SKM-1 (cell line): ENCODE results near the gene LPP.
A peak's percentile ranks its signal among the peaks of the same experiment; 100 is the strongest.
"Not testable (repeated sequence)": the region's sequence is repeated elsewhere in the genome, so short reads cannot be mapped to it uniquely, and the experiment has no call there.

Source experiments
- DNase-seq: peaks from one replicate; lab custom pipeline; 2025; ENCODE audit not compliant: unreplicated experiment; lab: John Stamatoyannopoulos, UW

Gene LPP

GRCh38 chr3:188396251-188396650, 242.3 kb downstream of the LPP start:
- no peak for DNase-seq

DNA sequence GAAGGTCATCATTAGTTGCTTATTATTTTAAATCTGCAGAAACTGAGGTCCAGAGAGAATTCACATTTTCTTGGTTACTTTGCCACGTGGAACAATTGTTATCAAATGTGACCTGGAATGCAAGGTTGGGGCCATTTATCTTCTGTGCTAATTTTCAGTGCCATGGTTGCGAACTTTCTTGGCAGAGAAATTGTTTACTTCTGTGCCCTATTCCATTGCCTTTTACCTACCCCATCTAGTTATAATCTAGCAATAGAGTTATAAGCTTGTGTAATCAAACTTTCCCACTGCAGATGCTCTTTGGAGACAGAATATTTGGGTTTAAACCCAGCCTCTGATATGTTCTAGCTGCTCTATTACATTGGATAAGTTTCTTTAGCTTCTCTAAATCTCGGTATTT, 242.9 kb downstream of the LPP start:
- no peak for DNase-seq

DNA sequence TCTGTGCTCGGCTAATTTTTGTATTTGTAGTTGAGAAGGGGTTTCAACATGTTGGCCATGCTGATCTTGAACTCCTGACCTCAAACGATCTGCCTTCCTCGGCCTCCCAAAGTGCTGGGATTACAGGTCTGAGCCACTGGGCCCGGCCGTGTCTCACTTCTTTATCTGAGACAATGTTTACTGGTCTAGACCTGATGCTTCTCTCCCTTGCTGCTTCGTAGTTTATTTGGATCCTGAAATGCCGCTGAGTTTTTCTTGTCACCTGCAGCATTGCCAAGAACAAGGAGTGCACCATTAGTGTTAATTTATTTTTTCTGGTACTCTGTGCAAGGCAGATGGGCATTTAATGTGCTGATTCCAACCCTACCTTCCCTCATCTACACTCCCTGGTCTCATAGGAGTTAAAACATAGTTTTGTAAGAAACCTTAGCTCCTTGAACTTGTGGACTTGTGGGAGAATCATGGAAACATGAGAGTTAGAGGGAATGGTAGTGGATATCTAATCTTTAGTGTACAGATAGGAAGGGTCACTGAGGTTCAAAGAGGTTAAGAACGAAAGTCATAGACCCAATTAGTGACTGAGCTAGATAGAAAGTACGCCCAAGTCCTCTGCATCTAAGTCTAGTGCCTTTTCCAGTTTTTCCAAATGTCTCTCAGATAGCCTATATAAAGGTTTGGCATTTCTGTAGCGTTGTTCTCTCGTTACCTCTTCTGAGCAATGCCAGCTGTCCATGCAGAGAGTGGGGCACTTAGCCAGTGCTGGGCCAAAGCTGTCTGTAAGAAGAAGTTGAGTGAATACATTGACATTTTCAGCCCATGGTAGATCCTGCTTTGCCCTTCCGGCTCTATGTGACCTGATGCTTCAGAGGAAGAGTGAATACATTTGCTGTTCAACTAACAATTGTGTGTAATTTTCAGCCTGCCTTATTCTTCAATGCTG, 244.1 kb downstream of the LPP start:
- DNase-seq: no peak

DNA sequence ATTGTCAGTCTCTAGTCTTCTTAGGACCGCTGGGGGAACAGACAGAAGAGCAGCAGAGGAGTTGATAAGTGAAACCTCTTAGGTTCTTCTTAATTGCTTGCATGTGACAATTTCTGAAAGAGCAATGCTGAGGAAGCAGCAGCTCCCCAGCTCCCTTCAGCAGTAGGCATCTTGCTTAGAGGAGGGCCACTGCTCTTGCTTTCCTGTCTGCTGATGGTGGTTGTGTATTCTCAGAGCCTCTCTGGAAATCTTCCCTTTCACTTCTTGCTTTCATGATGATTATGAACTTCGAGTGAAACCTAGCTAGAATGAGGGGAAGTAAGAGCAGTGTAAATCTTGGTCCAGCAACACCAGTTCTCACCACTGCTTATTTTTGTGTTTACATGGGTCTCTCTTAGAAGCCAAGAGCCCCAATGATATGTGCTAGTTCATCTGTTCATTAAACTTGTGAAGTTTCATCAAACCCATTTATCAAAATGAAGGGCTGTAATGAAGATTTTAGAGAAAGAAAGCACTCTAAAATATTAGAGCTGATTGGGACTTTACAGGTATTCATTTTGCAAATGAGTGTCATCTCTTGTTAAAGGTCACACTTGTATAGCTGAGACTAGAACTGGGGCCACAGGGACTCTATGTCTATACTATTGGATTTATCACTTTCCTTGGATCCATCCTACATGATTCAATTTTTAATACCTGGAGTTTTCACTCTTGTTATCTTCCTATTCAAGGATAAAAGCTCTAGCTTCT, 246.7 kb downstream of the LPP start:
- no peak for DNase-seq

- no peak for DNase-seq
Measured at GRCh38 chr3:188401244-188401993, 247.5 kb downstream of the LPP start.

DNA sequence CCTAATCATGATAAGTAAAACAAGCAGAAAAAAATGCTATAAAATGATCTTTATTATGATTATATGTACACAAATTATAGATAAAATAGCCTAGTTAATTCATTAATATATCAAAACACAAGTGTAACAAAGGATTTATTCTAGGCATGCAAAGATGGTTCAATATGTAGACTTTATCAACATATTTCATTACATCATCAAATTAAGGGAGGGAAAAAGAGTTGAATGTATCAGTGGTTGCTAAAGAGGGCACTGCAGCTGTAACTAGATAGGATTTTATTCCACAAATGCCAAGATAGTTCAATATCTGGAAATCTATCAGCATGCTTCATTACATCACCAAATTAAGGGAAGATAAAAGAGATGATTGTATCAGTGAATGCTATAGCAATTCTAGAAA, 248.3 kb downstream of the LPP start:
- DNase-seq: no peak

DNA sequence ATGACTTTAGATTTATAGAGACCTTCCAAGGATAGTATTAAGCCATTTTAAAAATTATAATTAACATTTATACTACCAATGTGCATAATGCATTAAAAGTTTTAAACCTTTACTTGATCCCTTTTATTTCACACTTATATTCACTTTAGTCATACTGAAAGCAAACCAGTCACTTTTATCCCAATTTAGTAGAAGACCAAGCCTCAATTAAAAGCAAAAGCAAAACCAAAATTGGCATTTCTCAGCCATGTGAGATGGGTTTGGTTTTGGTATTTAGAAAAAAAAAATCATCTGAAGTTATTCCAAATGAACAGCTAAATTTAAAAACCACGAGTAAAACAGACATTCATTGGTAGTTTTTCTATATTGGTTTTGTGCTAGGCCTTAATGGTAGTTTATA, 249.4 kb downstream of the LPP start:
- DNase-seq: no peak

- DNase-seq: no peak
Measured at GRCh38 chr3:188404124-188404523, 250.2 kb downstream of the LPP start.

DNA sequence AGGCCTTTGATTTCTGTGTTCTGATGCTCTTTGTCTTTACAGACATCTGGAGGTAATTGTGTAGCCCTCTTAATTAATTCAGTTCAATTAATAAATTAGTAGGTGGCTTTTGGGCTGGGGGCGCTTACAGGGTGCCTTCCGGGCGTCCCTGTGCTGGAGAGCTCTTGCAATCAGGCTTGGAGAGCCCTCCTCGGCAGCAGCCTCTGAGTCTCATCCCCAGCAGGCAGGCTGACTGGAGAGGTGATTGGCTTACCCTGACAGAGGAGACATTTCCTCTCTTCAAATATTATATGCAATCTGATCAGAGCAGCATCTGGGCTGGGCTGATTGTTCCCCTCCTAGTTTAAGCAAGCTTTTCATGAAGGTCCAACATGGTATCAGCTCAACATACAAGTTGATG, 250.7 kb downstream of the LPP start:
- no peak for DNase-seq

DNA sequence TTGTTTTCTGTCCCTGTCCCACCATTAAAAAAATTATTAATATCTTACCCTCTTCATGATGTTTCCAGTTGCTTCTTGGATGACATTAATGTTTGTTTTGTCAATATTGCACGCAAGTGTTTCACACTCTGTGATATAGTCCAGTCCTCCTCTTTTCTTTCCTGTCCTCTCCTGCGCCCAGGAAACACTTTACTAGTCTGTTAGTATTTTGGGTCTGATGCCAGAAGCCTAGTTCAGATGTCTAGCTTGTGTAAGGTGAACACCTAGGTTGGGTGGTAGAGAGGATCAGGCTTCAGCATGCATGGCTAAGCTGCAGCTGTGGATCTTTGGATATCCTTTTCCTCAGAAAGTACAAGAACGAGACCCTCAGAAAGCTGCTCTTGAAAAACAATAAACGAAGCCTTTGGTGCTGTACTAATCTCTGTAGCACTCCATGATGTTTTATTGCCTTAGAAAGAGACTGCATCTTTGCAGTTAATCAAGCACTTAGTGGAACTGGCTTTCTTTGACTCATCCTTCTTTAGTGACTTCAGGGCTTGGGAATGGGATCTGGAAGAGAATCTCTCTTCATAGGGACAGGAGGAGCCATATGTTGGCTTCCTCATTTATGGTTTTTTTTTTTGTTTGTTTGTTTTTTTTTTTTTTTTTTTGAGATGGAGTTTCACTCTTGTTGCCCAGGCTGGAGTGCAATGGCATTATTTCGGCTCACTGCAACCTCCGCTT, 253.4 kb downstream of the LPP start:
- DNase-seq: no peak

DNA sequence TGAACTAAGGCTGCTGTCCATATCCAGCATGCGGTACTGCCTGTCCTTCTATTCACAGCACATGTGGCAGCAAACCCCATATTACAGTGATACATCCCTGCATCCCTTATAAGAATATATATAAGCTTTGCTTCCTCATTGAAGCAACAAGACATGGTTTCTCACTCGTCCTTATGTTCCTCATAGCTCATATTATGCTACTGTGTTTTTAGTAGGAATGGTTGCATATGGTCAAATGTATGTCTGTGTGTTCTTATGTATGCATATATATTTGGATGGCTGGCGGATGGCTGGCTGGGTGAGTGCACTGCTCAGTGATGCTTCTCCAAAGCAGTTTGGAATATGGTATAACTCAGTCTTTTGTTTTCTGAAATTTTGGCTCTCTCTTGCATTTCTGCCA, 254.9 kb downstream of the LPP start:
- no peak for DNase-seq

- no peak for DNase-seq
Measured at GRCh38 chr3:188411750-188412149, 257.8 kb downstream of the LPP start.

DNA sequence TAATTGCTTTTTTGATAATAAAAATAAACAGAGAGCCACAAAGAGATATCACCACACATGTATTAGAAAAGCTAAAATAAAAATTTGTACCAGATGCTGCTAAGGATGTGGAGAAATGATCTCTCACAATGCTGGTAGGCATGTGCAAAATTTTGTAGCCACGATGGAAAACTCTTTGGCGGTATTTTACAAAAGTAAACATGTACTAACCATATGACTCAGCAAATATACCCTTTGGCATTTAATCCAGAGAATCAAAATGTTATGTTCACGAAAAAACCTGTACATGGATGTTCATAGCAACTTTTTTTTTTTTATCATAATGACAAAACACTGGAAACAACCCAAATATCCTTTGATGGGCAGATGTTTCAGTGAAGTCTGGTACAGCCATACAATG, 261.2 kb downstream of the LPP start:
- DNase-seq: no peak

DNA sequence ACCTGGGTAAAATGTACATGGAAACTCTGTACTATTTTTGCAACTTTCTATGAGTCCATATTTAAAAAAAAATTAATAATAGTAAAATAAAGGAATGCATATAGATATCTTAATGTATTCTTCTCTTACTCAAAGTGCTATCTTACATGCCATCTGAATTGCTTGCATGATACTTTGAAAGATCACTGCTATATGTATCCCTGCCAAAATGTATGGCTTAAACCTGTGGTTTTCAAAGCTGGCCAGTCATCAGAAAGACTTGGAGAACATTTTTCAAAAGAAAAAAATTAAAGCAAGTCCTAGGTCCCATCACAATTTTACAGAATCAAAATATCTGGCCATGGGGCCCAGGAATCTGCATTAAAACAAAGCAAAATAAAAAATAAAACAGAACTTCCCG, 262.1 kb downstream of the LPP start:
- DNase-seq: no peak

GRCh38 chr3:188417271-188417696, 263.3 kb downstream of the LPP start:
- DNase-seq: peak; percentile 30

GRCh38 chr3:188417766-188418165, 263.8 kb downstream of the LPP start:
- DNase-seq: no peak

GRCh38 chr3:188421151-188421821, 267.3 kb downstream of the LPP start:
- no peak for DNase-seq

- peak; percentile 70 for DNase-seq
Measured at GRCh38 chr3:188421836-188422540, 268.0 kb downstream of the LPP start.

DNA sequence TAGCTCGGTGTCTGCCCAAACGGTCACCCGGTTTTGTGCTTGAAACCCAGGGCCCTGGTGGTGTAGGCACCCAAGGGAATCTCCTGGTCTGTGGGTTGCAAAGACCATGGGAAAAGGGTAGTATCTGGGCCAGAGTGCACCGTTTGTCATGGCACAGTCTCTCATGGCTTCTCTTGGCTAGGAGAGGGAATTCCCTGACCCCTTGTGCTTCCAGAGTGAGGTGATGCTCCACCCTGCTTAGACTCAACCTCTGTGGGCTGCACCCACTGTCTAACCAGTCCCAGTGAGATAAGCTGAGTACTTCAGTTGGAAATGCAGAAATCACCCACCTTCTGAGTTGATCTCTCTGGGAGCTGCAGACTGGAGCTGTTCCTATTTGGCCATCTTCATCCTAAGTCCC, 274.0 kb downstream of the LPP start:
- not testable (repeated sequence) for DNase-seq

DNA sequence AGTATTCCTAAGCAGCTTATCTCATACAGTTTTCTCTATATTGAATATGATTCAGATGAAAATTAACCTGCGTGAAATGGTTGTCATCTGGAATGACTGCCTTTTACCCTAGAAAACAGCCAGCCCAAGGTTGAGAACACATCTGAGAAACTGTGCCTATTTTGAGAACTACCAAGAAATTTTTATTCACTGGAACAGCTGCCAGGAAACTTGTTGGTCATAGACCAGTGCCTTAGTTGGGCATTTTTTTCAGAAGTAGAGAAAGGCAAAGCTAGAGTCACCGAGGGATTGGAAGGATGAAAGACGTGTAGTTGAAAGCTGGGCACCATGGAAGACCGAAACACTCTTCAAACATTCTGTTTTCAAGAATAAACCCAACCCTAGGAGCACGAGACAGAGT, 277.1 kb downstream of the LPP start:
- DNase-seq: no peak
